HepG2 (cell line): ENCODE results near the gene XKR7. TPM values are rescaled to one million over a fixed set of nuclear protein-coding genes. Genes with fewer than 3 reads are reported as not detected.

Source experiments
- CEBPB ChIP-seq: IDR thresholded peaks from 2 replicates; pipeline ENCODE4 v1.6.1; 2011; ENCODE audit warnings: low read depth, low read length, improper control_type of control experiment, borderline replicate concordance
- IRX3 ChIP-seq: sonication (generic); formaldehyde crosslinking; IDR thresholded peaks from 2 replicates; pipeline ENCODE4 v1.8.1; 2023; ENCODE audit warnings: mild to moderate bottlenecking, low read depth, missing genetic modification reagents, borderline replicate concordance
- KDM6A ChIP-seq: IDR thresholded peaks from 2 replicates; pipeline ENCODE4 v1.6.1; 2016; ENCODE audit warnings: low read depth
- MEF2D ChIP-seq: sonication (generic); formaldehyde crosslinking; IDR thresholded peaks from 2 replicates; pipeline ENCODE4 v1.5.1; 2020; ENCODE audit warnings: mild to moderate bottlenecking, missing genetic modification reagents
- MIXL1 ChIP-seq: IDR thresholded peaks from 2 replicates; pipeline ENCODE4 v1.6.1; 2016
- POLR2AphosphoS2 ChIP-seq: IDR thresholded peaks from 2 replicates; pipeline ENCODE4 v1.6.1; 2011; ENCODE audit warnings: low read depth, low read length, improper control_type of control experiment
- REL ChIP-seq: sonication (generic); formaldehyde crosslinking; conservative IDR thresholded peaks from 2 replicates; pipeline ENCODE4 v1.8.0; 2022; ENCODE audit warnings: mild to moderate bottlenecking, missing genetic modification reagents, moderate library complexity
- SMAD1 ChIP-seq: sonication (generic); formaldehyde crosslinking; IDR thresholded peaks from 2 replicates; pipeline ENCODE4 v1.4.0; 2020; ENCODE audit warnings: missing genetic modification reagents, low read depth, mild to moderate bottlenecking, borderline replicate concordance
- SNRNP70 ChIP-seq: fragments of 200-400 bp; formaldehyde crosslinking; IDR thresholded peaks from 2 replicates; pipeline ENCODE4 v1.6.1; 2017; ENCODE audit warnings: mild to moderate bottlenecking, low read depth, low read length, moderate library complexity
- ZFP41 ChIP-seq: sonication (generic); formaldehyde crosslinking; IDR thresholded peaks from 2 replicates; pipeline ENCODE4 v1.4.0; 2020; ENCODE audit warnings: mild to moderate bottlenecking, missing genetic modification reagents, borderline replicate concordance
- ZKSCAN5 ChIP-seq: sonication (generic); formaldehyde crosslinking; IDR thresholded peaks from 2 replicates; pipeline ENCODE4 v1.5.1; 2020; ENCODE audit warnings: mild to moderate bottlenecking, missing genetic modification reagents
- ZNF17 ChIP-seq: sonication (generic); formaldehyde crosslinking; IDR thresholded peaks from 2 replicates; pipeline ENCODE4 v1.5.0; 2020; ENCODE audit warnings: mild to moderate bottlenecking, missing genetic modification reagents
- ZNF670 ChIP-seq: sonication (generic); formaldehyde crosslinking; IDR thresholded peaks from 2 replicates; pipeline ENCODE4 v1.8.0; 2022; ENCODE audit warnings: mild to moderate bottlenecking, missing genetic modification reagents, borderline replicate concordance
- ZNF790 ChIP-seq: sonication (generic); formaldehyde crosslinking; IDR thresholded peaks from 2 replicates; pipeline ENCODE4 v1.8.0; 2022; ENCODE audit warnings: missing genetic modification reagents, mild to moderate bottlenecking, borderline replicate concordance
- ZSCAN12 ChIP-seq: sonication (generic); formaldehyde crosslinking; IDR thresholded peaks from 2 replicates; pipeline ENCODE4 v1.9.0; 2021; ENCODE audit warnings: mild to moderate bottlenecking, missing genetic modification reagents
- ZSCAN5A ChIP-seq: sonication (generic); formaldehyde crosslinking; IDR thresholded peaks from 2 replicates; pipeline ENCODE4 v1.8.0; 2022; ENCODE audit warnings: mild to moderate bottlenecking, missing genetic modification reagents, borderline replicate concordance
- polyA plus RNA-seq, 8 experiments: library from polyadenylated mRNA; depleted of rRNA in 3 of 8; stranded (reverse) in 7 of 8; unstranded in 1 of 8; fragments of >200 nt; fragmentation: Illumina TruSeq in 4 of 8; extraction: Trizol in 4 of 8; gene quantifications; 2 replicates each; pipeline versions ENCODE4 v1.2.1 to v1.2.3, GENCODE V29; 2011 to 2016; ENCODE audit warnings: low read depth in 4 of 8, missing spikeins in 1 of 8, mixed read lengths in 1 of 8; ENCODE audit not compliant: insufficient read depth in 1 of 8
- total RNA-seq, 5 experiments: library from RNA; depleted of rRNA; stranded (reverse); fragments of >200 nt; fragmentation: Illumina TruSeq; extraction: Trizol; gene quantifications; 2 replicates each; pipeline ENCODE4 v1.2.3, GENCODE V29; 2016; ENCODE audit warnings: low read depth in 1 of 5
- TF ChIP-seq, protein P1 (sequence below): sonication (generic); formaldehyde crosslinking; IDR thresholded peaks from 2 replicates; pipeline ENCODE4 v1.8.0; 2022; ENCODE audit warnings: mild to moderate bottlenecking, missing genetic modification reagents; ENCODE audit not compliant: insufficient replicate concordance
- TF ChIP-seq, protein P2 (sequence below): sonication (generic); formaldehyde crosslinking; IDR thresholded peaks from 2 replicates; pipeline ENCODE4 v1.4.0; 2020; ENCODE audit warnings: missing genetic modification reagents; ENCODE audit errors: not compliant biosample characterization

The XKR7 gene
- total and polyA plus RNA-seq, 2 of the 13 experiments (the other 11 are each of a cell fraction or from before 2014, with no cell fraction given) = not detected

GRCh38 chr20:31968291-31969126 lies 558 bp downstream of the XKR7 start (continued):
- no peak; the same call in 1 of the 2 replicates for TF ChIP-seq CEBPB
- TF ChIP-seq ZSCAN12 (CRISPR knock-in tag) = peak; percentile 100
- peak; percentile 100 for TF ChIP-seq ZNF790 (CRISPR knock-in tag)
- TF ChIP-seq MEF2D (CRISPR knock-in tag) = peak; percentile 100
- peak; percentile 100 for TF ChIP-seq MIXL1 (CRISPR knock-in tag)
- peak; percentile 100 for TF ChIP-seq IRX3
- peak; percentile 100 for TF ChIP-seq ZFP41 (CRISPR knock-in tag)
- TF ChIP-seq, protein P1, sequence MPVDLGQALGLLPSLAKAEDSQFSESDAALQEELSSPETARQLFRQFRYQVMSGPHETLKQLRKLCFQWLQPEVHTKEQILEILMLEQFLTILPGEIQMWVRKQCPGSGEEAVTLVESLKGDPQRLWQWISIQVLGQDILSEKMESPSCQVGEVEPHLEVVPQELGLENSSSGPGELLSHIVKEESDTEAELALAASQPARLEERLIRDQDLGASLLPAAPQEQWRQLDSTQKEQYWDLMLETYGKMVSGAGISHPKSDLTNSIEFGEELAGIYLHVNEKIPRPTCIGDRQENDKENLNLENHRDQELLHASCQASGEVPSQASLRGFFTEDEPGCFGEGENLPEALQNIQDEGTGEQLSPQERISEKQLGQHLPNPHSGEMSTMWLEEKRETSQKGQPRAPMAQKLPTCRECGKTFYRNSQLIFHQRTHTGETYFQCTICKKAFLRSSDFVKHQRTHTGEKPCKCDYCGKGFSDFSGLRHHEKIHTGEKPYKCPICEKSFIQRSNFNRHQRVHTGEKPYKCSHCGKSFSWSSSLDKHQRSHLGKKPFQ = peak; percentile 100
- peak; percentile 100 for TF ChIP-seq ZNF670 (CRISPR knock-in tag)
- TF ChIP-seq SMAD1 (CRISPR knock-in tag) = peak; percentile 100
- TF ChIP-seq POLR2AphosphoS2 = no peak
- peak; percentile 100 for TF ChIP-seq REL (CRISPR knock-in tag)
- TF ChIP-seq KDM6A (CRISPR knock-in tag) = peak; percentile 100
- TF ChIP-seq ZKSCAN5 (CRISPR knock-in tag) = peak; percentile 99
- no peak for TF ChIP-seq SNRNP70
- peak; percentile 100 for TF ChIP-seq ZSCAN5A
- TF ChIP-seq, protein P2, sequence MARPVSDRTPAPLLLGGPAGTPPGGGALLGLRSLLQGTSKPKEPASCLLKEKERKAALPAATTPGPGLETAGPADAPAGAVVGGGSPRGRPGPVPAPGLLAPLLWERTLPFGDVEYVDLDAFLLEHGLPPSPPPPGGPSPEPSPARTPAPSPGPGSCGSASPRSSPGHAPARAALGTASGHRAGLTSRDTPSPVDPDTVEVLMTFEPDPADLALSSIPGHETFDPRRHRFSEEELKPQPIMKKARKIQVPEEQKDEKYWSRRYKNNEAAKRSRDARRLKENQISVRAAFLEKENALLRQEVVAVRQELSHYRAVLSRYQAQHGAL (CRISPR knock-in tag) = peak; percentile 100
- TF ChIP-seq ZNF17 (CRISPR knock-in tag) = peak; percentile 100
